Ishikawa (cell line): ENCODE data around the gene C10orf143.

Source experiments
- CEBPB ChIP-seq: IDR thresholded peaks from 2 replicates; pipeline ENCODE4 v1.6.1; 2012
- CREB1 ChIP-seq: IDR thresholded peaks from 2 replicates; pipeline ENCODE4 v1.6.1; 2012; ENCODE audit warnings: low read depth
- EGR1 ChIP-seq: IDR thresholded peaks from 2 replicates; pipeline ENCODE4 v1.6.1; 2012
- EP300 ChIP-seq: IDR thresholded peaks from 2 replicates; pipeline ENCODE4 v1.6.1; 2012; ENCODE audit warnings: borderline replicate concordance
- FOXM1 ChIP-seq: IDR thresholded peaks from 2 replicates; pipeline ENCODE4 v1.6.1; 2012; ENCODE audit warnings: low read depth, borderline replicate concordance
- NFIC ChIP-seq: IDR thresholded peaks from 2 replicates; pipeline ENCODE4 v1.6.1; 2012
- RAD21 ChIP-seq: IDR thresholded peaks from 2 replicates; pipeline ENCODE4 v1.6.1; 2012; ENCODE audit warnings: low read depth
- TAF1 ChIP-seq: IDR thresholded peaks from 2 replicates; pipeline ENCODE4 v1.6.1; 2012; ENCODE audit warnings: low read depth, mild to moderate bottlenecking
- TCF12 ChIP-seq: IDR thresholded peaks from 2 replicates; pipeline ENCODE4 v1.6.1; 2012; ENCODE audit warnings: low read depth
- TEAD4 ChIP-seq: IDR thresholded peaks from 2 replicates; pipeline ENCODE4 v1.6.1; 2012
- YY1 ChIP-seq: IDR thresholded peaks from 2 replicates; pipeline ENCODE4 v1.6.1; 2012; ENCODE audit warnings: low read depth
- ZBTB7A ChIP-seq: IDR thresholded peaks from 2 replicates; pipeline ENCODE4 v1.6.1; 2012; ENCODE audit warnings: low read depth
- TF ChIP-seq, protein P1 (sequence below): IDR thresholded peaks from 2 replicates; pipeline ENCODE4 v1.6.1; 2012; ENCODE audit warnings: low read depth, mild to moderate bottlenecking
- TF ChIP-seq, protein P2 (sequence below): IDR thresholded peaks from 2 replicates; pipeline ENCODE4 v1.6.1; 2012
- TF ChIP-seq, protein P3 (sequence below): IDR thresholded peaks from 2 replicates; pipeline ENCODE4 v1.6.1; 2012

Gene C10orf143

DNA sequence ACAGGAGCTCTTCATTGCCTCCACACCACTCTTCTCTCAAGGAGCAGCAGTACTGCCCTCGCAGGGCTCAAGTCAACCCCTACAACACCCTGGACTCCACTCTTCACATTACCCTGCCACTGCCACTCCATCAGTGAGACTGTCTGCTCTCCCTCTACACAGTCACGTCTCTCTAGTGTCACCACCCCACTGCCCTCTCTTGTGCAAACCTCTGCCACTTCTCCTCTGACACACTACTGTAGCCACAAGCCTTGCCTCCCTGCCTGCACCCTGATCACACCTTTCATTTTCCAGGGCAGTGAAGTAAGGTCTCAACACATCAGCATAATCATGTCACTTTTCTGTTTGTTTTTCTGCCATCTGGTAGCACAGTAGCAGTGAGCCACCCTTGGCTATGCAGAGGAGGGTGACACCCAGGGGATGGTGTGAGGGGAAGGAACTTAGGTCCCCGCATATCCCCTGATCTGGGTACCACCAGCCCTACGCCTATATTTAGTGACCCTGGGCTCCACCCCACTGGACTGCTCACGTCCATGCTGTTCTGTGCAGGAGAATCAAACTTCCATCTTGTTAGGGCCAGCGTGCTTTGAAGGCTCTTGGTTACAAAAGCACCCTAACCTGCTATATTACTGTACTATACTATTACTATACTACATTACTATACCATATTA, 1.6 kb downstream of the C10orf143 start:
- TF ChIP-seq CREB1 (no peak), EGR1 (no peak), YY1 (no peak), TCF12 (no peak), NFIC (no peak), TAF1 (no peak), CEBPB (no peak), TEAD4 (no peak), ZBTB7A (no peak), EP300 (no peak), RAD21 (no peak), FOXM1 (no peak)
- TF ChIP-seq, protein P1, sequence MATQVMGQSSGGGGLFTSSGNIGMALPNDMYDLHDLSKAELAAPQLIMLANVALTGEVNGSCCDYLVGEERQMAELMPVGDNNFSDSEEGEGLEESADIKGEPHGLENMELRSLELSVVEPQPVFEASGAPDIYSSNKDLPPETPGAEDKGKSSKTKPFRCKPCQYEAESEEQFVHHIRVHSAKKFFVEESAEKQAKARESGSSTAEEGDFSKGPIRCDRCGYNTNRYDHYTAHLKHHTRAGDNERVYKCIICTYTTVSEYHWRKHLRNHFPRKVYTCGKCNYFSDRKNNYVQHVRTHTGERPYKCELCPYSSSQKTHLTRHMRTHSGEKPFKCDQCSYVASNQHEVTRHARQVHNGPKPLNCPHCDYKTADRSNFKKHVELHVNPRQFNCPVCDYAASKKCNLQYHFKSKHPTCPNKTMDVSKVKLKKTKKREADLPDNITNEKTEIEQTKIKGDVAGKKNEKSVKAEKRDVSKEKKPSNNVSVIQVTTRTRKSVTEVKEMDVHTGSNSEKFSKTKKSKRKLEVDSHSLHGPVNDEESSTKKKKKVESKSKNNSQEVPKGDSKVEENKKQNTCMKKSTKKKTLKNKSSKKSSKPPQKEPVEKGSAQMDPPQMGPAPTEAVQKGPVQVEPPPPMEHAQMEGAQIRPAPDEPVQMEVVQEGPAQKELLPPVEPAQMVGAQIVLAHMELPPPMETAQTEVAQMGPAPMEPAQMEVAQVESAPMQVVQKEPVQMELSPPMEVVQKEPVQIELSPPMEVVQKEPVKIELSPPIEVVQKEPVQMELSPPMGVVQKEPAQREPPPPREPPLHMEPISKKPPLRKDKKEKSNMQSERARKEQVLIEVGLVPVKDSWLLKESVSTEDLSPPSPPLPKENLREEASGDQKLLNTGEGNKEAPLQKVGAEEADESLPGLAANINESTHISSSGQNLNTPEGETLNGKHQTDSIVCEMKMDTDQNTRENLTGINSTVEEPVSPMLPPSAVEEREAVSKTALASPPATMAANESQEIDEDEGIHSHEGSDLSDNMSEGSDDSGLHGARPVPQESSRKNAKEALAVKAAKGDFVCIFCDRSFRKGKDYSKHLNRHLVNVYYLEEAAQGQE = no peak
- TF ChIP-seq, protein P2, sequence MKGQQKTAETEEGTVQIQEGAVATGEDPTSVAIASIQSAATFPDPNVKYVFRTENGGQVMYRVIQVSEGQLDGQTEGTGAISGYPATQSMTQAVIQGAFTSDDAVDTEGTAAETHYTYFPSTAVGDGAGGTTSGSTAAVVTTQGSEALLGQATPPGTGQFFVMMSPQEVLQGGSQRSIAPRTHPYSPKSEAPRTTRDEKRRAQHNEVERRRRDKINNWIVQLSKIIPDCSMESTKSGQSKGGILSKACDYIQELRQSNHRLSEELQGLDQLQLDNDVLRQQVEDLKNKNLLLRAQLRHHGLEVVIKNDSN = no peak
- TF ChIP-seq, protein P3, sequence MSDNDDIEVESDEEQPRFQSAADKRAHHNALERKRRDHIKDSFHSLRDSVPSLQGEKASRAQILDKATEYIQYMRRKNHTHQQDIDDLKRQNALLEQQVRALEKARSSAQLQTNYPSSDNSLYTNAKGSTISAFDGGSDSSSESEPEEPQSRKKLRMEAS = no peak

DNA sequence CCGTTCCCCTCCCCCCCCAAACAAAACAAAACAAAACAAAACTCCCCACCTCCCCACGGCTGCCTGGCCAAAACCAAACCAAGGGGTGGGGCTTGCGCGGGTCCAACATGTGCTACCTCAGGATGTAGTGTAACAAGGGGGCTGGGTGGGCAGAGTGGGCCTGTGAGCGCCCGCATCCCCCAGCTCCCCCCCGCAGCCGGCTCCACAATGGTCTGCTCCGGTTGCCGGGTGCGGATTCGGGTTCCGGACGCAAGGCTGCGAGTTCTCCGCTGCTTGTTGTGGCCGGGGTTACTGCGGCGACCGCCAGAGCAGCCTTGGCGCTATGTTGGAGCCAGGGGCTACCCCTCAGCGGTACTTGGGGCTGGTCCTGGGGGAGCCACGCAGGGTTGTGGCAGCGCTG, 4.9 kb downstream of the C10orf143 start:
- TF ChIP-seq TAF1 (no peak), TCF12 (no peak), TEAD4 (no peak), RAD21 (no peak)
- TF ChIP-seq, protein P1 = no peak
- TF ChIP-seq, protein P3 = no peak
- TF ChIP-seq, protein P2 = no peak

DNA sequence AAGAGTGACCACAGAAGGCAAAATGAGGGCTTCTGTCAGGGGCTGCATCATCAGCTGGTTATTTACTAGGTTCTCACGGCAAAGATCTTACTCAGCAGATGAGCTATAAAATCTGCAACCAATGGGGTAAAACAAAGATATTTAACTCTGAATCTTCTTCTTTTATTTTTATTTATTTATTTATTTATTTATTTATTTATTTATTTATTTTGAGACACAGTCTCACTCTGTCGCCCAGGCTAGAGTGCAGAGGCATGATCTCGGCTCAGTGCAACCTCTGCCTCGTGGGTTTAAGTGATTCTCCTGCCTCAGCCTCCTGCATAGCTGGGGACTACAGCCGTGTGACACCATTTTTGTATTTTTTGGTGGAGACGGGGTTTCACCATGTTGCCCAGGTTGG, 11.3 kb downstream of the C10orf143 start:
- TF ChIP-seq, protein P2 = no peak
- TF ChIP-seq CREB1 (no peak), FOXM1 (no peak), CEBPB (no peak)

DNA sequence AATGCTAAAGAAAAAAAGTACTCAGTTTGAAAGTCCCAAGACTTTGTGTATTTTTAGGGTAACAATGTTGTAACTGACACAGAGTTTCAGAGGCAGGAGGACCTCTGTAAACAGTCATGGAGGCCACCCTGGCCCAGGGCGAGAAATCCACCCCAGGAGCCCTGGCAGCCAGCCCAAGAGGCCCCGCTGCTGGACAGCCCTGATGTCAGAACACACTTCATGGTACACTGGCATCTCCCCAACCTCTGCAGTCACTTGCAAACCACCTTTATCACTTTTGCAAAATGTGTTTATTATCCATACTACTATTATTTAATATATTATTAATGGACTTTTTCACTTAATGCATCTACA, 30.2 kb downstream of the C10orf143 start:
- TF ChIP-seq, protein P1 = no peak
- TF ChIP-seq EGR1 = no peak
